ENCODE measurements around the gene LEMD3. TPM values are rescaled to one million over a fixed set of nuclear protein-coding genes. Genes with fewer than 3 reads are reported as not detected.

The LEMD3 gene
- total RNA-seq, 1 experiment from 2014 or later, result 27.9 TPM

GRCh38 chr12:65170209-65170881, 962 bp downstream of the LEMD3 start:
- DNase-seq (ENCODE audit: low read depth), result peak; percentile 74

DNA sequence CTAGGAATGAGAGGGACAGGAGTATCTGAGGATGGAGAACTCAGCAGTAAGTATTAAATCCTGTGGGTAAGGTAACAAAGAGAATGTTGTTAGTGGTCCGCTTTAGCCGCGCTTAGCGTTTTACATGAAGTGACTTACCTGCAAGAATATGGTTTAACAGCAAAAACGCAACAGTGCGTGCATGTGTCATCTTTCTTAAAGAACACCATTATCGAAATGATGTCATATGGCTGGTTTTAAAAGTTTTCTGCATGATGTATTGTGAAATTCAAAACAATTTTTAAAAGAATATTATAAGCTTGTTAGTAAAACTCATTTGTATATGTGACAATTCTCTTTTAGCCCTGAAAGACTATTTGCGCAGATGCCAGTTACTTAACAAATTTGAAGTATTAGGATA, 1.7 kb downstream of the LEMD3 start:
- no peak for DNase-seq (ENCODE audit: low read depth)

DNA sequence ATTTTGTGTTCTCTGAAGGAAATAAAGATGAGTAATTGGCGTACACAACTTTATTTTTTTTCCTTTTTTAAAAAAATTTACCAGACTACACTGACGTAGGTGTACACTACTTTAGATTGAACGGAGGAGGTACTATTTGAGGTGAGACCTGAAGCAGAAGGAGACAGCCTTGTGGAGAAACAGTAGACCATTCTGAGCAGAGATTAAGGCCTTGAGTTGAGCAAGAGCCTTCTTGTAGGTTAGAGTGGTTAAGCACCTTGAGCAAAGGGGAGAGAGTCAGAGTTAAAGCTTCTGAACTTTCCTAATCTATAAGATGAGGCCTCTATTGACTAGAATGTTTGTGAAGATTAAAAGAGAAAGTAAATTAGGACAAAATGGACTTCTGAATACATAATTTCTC, 2.5 kb downstream of the LEMD3 start:
- DNase-seq (ENCODE audit: low read depth), result no peak

- no peak for DNase-seq (ENCODE audit: low read depth)
Measured at GRCh38 chr12:65175385-65175784, 6.0 kb downstream of the LEMD3 start.

DNA sequence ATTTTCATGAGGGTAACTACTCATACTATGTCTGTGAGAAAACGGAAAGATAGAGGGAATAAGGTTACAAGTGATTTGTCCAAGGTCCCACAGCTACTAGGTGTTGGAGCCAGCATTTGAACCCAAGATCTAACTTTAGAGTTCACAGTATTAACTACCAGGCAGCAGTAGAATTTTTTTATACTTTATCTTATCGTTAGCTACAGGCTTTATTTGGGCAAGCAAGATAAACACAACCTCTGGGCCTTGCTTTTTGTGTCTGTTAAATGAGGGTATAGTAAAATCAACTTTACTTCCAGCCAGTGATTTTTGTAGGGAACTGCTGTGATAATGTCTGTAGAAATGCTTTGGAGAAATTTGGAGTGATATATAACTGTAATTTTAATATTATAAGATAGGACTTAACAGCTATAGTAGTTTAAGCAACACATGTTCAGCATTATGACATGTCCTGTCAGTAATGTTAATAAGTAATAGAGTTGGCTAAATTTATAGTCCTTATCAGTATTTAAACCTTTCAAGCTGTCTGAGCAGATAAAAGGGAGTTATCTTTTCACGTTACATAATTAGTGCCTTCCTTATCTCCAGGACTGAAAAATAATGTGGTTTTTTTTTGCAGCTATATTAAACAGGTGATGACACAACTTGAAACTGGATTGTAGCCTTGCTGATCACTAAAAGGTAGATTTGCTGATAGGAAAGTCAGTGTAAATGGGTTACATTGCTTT, 12.8 kb downstream of the LEMD3 start:
- no peak for DNase-seq (ENCODE audit: low read depth)

DNA sequence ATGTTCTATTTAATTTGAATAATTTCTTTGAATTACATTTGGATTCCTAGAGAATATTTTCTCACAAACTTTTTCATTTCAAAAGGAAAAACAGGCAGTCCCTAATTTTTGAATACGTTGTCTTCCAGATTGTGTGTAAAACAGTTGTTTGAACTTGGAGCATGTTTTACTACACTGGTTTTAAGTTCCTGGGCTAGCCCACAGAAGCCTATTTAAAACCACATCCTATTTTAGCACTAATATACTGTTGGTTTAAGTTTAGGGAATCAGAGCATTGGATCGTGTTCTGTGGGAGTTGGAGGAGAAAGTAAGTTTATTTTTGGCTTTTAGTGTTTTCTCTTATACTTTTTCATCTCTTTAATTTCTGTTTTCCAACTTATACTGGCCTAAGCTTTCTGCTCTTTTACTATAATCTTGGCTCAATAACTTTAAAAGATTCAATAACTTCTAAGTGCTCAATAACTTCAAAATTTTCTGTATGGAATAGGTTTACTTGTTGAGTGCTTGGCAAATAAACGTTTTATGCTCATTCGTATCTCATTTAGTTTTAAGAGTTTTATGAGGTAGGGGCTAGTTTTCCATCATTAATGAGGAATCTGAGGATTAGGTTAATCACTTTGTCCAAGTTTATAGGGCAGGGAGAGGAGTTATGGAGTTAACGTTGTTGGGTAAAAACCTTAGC, 14.9 kb downstream of the LEMD3 start:
- DNase-seq (ENCODE audit: low read depth), result no peak

- DNase-seq (ENCODE audit: low read depth), result no peak
Measured at GRCh38 chr12:65184858-65185229, 15.5 kb downstream of the LEMD3 start.

- no peak for DNase-seq (ENCODE audit: low read depth)
Measured at GRCh38 chr12:65187665-65188064, 18.3 kb downstream of the LEMD3 start.

DNA sequence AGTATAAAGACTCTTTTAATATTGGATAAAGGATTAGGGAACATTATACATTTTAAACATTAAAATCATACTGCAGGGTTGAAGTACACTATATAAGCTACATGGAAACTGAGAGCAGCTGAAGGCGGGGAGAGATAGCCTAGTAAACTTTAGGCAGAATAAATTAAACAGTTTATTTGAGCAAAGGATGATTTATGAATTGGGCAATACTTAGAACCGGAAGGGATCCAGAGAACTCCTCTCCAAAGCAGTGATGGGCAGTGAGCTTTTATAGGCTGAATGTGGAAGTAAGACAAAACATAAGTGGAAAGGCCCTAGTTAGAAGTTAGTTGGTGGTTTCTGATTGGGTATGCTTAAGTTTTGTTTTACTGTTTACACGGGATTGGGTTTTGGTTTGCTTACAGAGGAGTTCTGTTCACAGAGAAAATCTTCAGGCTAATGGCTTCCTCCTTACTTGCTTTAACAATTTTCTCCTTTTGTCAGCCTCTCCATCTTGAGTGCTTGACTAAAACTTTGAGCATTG, 18.9 kb downstream of the LEMD3 start:
- no peak for DNase-seq (ENCODE audit: low read depth)

- no peak for DNase-seq (ENCODE audit: low read depth)
Measured at GRCh38 chr12:65189028-65189718, 19.8 kb downstream of the LEMD3 start.

DNA sequence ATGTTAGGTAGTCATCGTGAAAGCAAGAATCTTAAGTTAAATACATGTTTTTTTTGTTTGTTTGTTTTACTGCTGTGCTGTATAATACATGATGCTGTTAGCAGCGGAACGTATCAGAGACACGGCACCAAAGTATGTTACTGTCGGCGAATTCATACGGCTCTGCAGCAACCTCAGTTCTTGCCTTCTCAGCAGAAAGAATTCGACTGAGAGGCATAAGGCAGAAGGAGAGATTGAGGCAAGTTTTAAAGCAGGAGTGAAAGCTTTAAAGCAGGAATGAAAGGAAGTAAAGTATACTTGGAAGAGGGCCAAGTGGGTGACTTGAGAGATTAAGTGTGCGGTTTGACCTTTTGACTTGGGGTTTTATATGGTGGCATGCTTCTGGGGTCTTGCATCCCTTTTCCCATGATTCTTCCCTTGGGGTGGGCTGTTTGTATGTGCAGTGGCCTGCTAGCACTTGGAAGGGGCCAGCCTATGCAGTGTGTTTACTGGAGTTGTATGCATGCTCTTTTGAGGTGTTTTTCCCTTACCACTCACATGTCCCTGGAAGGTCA, 23.7 kb downstream of the LEMD3 start:
- no peak for DNase-seq (ENCODE audit: low read depth)

DNA sequence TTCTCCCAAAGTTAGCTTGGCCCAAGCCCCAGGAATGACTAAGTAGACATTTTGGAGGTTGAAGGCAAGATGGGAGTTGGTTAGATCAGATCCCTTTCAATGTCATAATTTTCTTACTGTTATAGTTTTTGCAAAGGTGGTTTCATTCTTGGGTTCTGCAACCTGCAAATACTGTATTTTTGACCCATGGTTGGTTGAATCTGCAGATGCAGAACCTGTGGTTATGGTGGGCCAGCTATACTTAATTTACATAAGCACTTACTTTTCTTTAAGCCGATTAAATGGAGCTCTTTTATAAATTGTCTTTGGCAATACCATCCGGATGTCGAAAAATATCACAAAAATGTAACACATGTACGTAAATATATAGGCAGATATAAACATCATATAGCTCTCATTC, 25.6 kb downstream of the LEMD3 start:
- no peak for DNase-seq (ENCODE audit: low read depth)

DNA sequence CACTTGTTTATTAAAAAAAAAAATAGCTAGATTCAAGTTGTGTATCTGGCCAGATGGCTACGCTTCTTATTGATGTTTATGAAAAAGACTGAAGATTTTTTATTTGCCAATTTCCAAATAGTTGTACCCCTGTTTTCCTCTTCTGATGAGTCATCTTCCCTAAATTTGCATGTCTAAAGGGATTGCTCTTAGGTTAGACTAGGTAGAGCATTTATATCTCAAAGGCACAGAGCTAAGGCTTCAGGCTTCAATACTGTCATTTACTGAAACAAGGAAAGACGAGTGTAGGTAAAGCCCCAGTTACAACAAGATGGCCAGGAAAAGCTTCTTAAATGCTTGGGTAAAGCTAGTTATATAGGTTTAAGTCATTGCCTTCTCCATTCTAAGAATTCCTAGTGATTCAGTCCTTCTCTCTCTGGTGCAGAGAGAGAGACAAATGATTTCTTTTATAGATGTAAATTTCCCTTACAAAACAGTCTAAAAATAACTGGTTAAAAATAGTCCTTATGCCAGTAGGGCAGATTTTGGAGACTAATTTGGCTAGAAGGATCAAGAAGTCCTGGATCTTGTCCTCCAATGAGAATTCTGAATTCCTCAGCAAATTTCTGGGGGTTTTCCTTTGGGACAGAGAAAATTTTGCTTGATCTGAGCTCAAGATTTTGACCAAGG, 26.1 kb downstream of the LEMD3 start:
- no peak for DNase-seq (ENCODE audit: low read depth)

GRCh38 chr12:65196762-65197567, 27.6 kb downstream of the LEMD3 start:
- no peak for DNase-seq (ENCODE audit: low read depth)

GRCh38 chr12:65199604-65200003, 30.2 kb downstream of the LEMD3 start:
- no peak for DNase-seq (ENCODE audit: low read depth)

GRCh38 chr12:65200007-65200665, 30.8 kb downstream of the LEMD3 start:
- DNase-seq (ENCODE audit: low read depth), result no peak

- no peak for DNase-seq (ENCODE audit: low read depth)
Measured at GRCh38 chr12:65203376-65203775, 34.0 kb downstream of the LEMD3 start.

DNA sequence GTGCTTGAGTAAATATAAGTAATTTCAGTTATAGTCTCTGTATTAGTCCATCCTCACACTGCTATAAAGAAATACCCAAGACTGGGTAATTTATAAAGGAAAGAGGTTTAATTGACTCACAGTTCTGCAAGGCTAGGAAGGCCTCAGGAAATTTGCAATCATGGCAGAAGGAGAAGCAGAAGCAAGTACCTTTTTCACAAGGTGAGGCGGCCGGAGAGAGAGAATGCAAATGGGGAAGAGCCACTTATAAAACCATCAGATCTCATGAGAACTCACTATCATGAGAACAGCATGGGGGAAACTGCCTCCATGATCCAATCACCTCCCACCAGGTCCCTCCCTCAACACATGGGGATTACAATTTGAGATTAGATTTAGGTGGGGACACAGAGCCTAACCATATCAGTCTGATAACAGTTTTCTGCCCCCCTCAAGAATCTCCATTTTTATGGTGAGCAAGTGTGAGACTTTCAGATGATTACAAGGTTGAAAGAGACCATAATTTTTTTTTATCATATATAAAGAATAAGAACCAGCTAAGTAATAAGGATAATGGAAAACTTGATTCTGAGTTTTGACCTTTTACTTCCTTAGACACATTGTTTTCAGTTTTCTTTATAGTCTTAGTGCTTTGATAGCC, 35.6 kb downstream of the LEMD3 start:
- DNase-seq (ENCODE audit: low read depth), result no peak

GRCh38 chr12:65205886-65206285, 36.5 kb downstream of the LEMD3 start:
- DNase-seq (ENCODE audit: low read depth), result no peak
